GM21528 (cell line): ENCODE data around the gene TFF2.

Experiments used
- ATAC-seq: cut with Tn5 transposase; IDR thresholded peaks from one replicate; pipeline ENCODE4 v1.9.1; 2021; ENCODE audit warnings: mild to moderate bottlenecking, moderate library complexity; ENCODE audit not compliant: unreplicated experiment, low FRiP score

TFF2 gene

GRCh38 chr21:42348762-42349161, 2.0 kb downstream of the TFF2 start:
- ATAC-seq = no peak

DNA sequence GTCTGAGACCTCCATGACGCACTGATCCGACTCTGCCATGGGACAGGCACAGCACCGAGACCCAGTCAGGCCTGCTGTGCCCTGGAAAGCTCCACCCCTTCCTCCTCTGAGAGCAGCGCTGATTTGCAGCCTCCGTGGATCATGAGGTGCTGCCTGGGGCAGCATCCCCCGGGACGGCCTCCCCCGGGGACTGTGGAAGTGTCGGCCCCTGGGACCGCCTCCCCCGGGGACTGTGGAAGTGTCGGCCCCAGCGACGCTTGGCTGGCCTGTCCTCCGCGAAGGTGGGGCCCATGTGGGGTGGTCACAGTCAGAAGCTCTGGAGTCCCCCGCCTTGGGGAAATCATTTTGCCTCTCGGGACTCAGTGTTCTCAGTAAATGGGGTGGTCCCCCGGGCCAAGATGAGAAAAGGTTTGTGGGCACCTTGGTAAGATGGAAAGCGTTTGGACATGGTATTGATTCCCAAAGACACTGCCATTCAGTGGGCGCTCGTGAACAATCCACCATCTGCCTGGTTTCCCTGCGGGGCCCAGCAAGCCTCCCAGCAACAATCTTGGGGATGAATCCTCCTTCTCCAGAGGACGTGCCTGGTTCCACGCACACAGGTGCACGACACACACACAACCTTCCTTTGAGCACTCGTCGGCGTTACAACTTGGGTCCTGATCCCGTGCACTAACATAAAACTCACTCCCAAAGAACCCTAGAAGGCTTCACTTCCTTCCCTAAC, 3.0 kb downstream of the TFF2 start:
- ATAC-seq = no peak

- ATAC-seq = no peak
Measured at GRCh38 chr21:42346866-42347600, 3.8 kb downstream of the TFF2 start.

DNA sequence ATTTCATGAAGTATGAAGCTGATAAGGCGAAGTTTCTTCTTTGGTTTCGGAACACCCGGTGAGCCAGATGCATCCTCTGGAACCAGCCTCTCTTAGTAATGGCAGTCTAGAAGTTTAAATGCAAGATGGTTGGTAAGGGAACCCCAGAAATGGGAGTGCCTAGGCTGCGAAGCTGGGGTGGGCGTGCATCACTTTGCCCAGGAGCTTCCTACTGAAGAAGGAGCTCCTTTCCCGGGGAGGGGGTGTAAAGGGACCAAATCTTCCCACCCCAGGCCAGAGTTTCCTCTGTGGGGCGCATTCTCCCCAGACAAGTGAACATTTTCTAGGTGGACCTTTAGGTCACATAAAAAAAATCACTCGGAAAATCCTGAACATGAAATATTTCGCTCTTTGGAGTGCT, 4.4 kb downstream of the TFF2 start:
- no peak for ATAC-seq

DNA sequence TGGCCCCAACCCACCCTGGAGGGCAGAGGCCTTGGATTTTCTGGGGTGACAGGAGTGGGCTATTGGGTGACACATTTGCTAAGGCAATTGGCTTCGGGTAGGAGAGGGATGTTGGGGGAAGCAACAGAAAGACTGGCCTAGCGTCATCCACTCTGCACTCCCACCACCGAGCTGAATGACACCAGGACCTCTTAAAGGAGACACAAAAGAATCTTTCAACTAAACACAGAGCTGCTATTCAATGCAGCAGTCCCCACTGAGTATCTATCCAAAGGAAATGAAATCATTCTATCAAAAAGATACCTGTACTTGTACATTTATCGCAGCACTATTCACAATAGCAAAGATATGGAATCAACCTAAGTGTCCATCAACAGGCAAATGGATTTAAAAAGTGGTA, 6.2 kb downstream of the TFF2 start:
- no peak for ATAC-seq

- ATAC-seq = no peak
Measured at GRCh38 chr21:42343963-42344510, 6.8 kb downstream of the TFF2 start.

DNA sequence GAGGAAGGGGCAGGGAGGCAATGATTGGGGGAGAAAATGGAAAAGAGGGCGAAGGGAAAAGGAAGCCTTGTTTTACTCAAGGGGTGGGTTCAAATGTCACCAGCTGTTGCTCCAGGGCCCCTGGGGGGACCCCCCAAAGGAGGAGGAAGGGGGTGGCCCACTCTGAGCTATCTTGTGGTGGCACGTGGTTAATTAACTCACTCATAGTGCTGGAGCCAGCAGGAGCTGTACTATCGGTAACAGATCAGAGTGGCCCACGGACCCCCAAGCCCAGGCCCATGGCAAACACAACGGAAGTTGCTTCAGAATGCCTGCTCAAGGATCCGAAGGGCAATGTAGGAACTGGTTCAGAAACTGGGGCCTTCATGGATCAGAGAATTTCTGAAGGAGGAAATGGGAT, 7.2 kb downstream of the TFF2 start:
- no peak for ATAC-seq

DNA sequence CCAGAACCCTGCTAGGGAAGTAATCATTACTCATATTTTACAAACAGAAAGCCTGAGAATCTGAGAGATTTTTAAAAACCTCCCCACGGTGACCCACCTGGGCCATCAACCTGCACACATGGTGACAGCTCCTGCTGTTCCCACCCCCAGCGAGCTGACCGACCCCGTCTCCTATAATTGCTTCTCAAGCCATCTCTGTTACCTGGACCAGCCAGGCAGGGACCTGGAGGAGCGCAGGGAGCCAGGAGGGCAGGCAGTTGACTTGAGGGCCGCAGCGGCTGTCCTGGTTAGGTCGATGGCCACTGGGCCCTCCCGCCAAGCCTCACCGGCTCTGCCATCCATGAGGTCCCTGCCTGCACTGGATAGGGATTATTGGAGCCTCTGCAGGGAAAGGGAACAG, 7.7 kb downstream of the TFF2 start:
- no peak for ATAC-seq

DNA sequence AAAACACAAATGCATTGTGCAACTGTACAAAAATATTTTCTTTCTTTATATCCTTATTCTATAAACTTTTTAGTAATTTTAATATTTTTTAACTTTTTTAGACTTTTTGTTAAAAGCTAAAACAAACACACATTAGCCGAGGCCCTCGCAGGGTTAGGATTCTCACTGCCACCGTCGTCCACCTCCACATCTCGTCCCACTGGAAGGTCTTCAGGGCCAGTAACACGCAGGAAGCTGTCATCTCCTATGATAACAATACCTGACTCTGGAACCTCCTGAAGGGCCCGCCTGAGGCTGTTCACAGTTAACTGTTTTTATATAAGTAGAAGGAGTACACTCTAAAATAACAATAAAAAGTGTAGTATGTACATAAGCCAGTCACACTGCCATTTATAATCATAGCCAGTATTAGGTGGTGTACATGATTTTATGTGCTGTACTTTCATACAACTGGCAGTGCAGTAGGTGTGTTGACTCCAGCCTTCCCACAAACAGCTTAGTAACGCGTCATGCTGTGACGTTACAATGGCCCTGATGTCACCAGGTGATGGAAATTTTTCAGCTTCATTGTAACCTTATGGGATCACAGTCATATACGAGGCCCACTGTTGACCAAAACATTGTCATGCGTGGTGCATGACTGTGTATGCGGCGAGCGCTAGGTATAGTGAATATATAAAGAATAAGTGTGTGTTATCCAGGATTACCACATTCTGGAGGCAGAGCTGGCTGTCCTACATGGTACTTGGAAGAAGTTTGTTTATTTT, 8.8 kb downstream of the TFF2 start:
- ATAC-seq = no peak

- no peak for ATAC-seq
Measured at GRCh38 chr21:42340187-42341050, 10.4 kb downstream of the TFF2 start.

GRCh38 chr21:42338729-42339715, 11.8 kb downstream of the TFF2 start:
- ATAC-seq = no peak

GRCh38 chr21:42337830-42338728, 12.7 kb downstream of the TFF2 start:
- ATAC-seq = no peak

DNA sequence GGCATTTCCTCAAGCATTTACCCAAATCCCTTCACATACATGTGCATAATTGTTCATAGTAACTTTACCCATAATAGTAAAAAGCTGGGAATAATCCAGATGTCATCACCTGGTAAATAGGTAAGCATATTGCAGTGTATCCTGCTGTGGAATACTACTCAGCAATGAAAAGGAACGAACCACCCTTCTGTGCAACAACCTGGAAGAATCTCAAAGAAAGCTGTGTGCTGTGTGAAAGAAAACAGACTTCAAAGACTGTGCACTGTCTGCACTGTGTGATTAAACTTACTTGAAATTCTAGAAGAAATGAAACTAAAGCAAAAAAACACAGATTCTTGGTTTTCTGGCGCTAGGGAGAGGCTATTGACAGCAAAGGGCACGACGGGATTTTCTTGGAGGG, 13.5 kb downstream of the TFF2 start:
- no peak for ATAC-seq

- ATAC-seq = no peak
Measured at GRCh38 chr21:42336054-42336453, 14.7 kb downstream of the TFF2 start.

DNA sequence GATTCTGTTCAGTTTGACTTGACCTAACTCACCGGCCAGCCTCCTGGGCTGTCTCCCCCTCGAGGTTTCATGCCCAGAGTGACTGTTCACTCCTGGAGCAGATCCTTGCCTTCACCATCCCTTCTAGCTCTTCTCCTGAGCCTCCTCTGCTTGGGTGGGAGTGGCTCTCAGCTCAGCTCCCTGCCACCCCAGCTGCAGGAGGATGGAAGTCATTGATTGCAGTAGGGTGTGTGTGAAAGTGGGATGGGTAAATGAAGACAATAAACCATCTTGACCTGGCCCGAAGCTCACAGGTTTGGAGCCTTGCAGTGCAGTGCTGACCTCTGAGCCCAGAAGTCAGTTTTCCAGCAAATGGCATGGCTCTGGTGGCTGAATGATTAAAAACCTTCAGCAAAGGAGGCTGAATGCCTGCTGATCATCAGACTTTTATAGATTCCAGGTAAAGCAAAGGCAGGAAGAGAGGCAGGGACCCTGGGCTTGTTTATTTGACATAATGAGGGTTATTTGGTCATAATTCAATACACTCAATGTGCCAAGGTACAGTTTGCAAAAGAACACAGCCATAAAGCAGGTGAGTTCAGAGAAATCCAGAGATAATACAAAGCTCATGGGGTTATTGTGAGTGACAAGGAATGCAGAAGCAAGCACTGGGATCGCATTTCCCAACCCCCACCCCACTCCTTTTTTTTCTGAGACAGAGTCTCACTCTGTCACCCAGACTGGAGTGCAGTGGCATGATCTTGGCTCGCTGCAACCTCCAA, 18.1 kb downstream of the TFF2 start:
- no peak for ATAC-seq

DNA sequence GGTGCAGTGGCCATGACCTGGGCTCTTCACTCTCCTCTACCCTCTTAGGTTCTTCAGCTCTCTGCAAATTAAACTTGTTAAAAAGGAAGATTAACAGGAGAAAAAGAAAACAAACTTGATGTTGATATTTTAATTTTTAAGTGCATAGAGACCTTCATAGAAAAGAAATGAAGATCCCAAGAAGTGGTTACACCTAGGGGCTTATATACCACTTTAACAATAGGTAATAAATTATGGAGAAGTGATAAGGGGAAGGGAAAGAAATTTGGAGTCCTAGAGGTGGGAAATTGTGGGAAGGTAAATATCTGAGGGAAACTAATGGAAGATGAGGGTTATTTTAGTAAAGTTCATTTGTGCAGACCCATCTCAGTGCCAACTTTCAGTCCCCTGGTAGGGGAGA, 19.1 kb downstream of the TFF2 start:
- no peak for ATAC-seq
